ENCODE data around the gene GLRX. TPM values are rescaled to one million over a fixed set of nuclear protein-coding genes. Genes with fewer than 3 reads are reported as not detected.
"Not testable (repeated sequence)": the region's sequence is repeated elsewhere in the genome, so short reads cannot be mapped to it uniquely, and the experiment has no call there.

Gene GLRX, protein sequence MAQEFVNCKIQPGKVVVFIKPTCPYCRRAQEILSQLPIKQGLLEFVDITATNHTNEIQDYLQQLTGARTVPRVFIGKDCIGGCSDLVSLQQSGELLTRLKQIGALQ
- total RNA-seq, result 100 to 1,000 TPM; 126 to 311 (median 181) TPM

DNA sequence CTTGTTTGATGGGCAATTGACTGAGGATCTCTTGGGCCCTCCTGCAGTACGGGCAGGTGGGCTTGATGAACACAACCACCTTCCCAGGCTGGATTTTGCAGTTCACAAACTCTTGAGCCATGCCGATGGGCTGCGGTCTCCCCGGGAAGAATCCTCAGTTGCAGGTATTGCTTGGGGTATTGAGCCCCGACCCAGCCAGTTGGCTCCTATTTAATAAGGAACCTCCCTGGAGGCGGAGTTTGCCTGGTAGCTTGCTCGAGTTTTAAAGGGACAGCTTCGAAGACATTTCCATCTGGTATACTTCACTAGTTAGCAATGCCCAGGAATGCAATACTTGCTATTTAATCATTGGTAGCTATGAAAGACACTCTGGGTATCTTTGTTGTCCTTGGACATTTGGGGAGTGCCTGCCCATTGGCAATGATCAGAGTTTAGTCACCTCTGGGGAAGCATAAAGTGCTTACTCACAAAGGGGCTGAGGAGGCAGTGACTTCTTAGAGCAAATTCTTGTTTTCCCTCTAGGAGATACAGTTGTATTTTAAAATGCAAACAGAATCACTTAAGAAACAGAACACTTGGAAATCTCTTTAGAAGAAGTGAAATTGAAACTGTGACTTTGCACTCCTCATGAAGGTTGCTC lies at the start of gene GLRX:
Gene GLRX (minus strand): TSS at position 185 of the 640 bp plus-strand sequence. CDS start 64 bp downstream, at position 121.
- Histone ChIP-seq H3K27me3 (no peaks in the 10 kb centered on the region), H3K4me3 (peak within 1 kb of the TSS; percentile 56 to 94 (median 68)), H3K9me3 (no peaks in the 10 kb centered on the region), H3K4me1 (peaks cover 6 to 70% (median 10%) of the 10 kb centered on the region in 4 donors), H3K36me3 (no peaks in the 10 kb centered on the region), H3K27ac (peak within 1 kb of the TSS; percentile 79 to 93 (median 92))
- TF ChIP-seq CTCF (IDR thresholded peaks at IDR 0.05), result no peak
- TF ChIP-seq POLR2A (IDR thresholded peaks at IDR 0.05), result peak; percentile 94
- peak; percentile 80 to 94 (median 87) for DNase-seq

DNA sequence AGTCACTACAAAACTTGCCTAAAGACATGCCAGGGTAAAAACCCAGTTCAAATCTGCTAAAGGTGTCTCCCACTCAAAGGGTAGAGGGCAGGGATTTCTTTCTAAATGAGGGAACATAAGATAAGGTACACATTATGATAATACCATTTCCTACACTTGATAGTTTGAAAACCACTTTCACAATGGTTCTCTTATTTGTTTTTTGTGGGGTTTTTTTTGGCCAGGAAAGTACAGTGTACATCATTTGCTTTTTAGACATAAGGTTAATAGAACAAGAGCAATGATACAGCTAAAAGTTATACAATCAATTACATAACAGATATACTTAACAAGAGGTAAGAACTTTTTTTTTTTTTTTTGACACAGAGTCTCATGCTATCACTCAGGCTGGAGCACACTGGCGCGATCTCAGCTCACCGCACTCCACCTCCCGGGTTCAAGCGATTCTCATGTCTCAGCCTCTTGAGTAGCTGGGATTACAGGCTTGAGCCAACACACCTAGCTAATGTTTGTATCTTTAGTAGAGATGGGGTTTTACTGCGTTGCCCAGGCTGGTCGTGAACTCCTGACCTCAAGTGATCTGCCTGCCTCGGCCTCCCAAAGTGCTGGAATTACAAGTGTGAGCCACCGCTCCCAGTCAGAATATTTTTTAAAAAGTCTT lies 48.8 kb upstream of the GLRX start:
- Histone ChIP-seq H3K36me3 (no peaks in the 10 kb centered on the region), H3K4me1 (peaks cover 0 to 6% (median 4%) of the 10 kb centered on the region in 4 donors), H3K27me3 (no peaks in the 10 kb centered on the region), H3K4me3 (no peak overlapping the region), H3K27ac (no peak overlapping the region), H3K9me3 (no peaks in the 10 kb centered on the region)
- DNase-seq, result no peak
- TF ChIP-seq POLR2A (IDR thresholded peaks at IDR 0.05), result no peak
- no peak for TF ChIP-seq CTCF (IDR thresholded peaks at IDR 0.05)

DNA sequence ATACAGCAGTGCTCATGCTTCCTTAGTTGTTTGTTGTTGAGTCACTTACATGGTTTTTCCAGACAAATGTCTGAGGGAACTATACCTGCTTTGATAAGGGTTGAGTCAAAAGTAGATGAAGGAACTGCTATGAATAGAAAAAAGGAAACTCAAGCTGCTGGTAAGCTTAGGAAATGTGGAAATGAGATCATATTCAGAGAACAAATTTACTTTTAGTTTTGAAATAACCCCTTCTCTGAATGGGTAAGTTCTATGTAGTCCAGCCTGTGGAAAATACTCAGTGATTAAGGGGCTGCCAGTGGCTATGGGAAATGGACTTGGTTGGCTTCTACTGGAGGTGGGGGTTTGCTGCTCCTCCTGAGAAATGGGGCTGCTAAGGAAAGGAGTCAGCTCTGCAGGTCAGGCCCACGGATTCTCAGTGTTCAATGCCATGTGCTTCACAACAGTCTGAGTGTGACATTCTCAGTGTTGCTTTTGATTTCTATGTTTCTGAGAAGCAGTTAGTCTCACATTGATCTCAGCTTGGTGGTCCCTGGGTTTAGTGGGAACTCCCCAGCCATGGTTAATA lies 47.7 kb upstream of the GLRX start:
- Histone ChIP-seq H3K27me3 (no peaks in the 10 kb centered on the region), H3K4me3 (no peak overlapping the region), H3K4me1 (peaks cover 0 to 6% (median 4%) of the 10 kb centered on the region in 4 donors), H3K36me3 (no peaks in the 10 kb centered on the region), H3K27ac (peak overlapping the region in 2 of 4 donors; percentile 8 to 19), H3K9me3 (no peaks in the 10 kb centered on the region)
- TF ChIP-seq POLR2A (IDR thresholded peaks at IDR 0.05) (no peak), CTCF (IDR thresholded peaks at IDR 0.05) (no peak)
- no peak for DNase-seq

- peak overlapping the region in 1 of 4 donors; percentile 49 for H3K27ac ChIP-seq
- DNase-seq, result peak in 2 of 3 donors; percentile 64 to 72
Measured at GRCh38 chr5:95869173-95869855, 46.8 kb upstream of the GLRX start.

GRCh38 chr5:95868136-95868535 lies 45.6 kb upstream of the GLRX start:
- no peak for TF ChIP-seq CTCF (IDR thresholded peaks at IDR 0.05)
- TF ChIP-seq POLR2A (IDR thresholded peaks at IDR 0.05), result no peak
- Histone ChIP-seq H3K9me3 (no peaks in the 10 kb centered on the region), H3K36me3 (no peaks in the 10 kb centered on the region), H3K27me3 (no peaks in the 10 kb centered on the region), H3K27ac (no peak overlapping the region), H3K4me3 (no peak overlapping the region), H3K4me1 (peaks cover 0 to 6% (median 4%) of the 10 kb centered on the region in 4 donors)
- no peak for DNase-seq

More at GRCh38 chr5:95869173-95869855, 46.8 kb upstream of the GLRX start:
- not testable (repeated sequence) for H3K4me1 ChIP-seq, H3K9me3 ChIP-seq, H3K36me3 ChIP-seq, H3K27me3 ChIP-seq, H3K4me3 ChIP-seq

Measured in Peyer's patch (tissue), 4 donors.